GM21786 (cell line): ENCODE measurements around the gene RFX6.
A peak's percentile ranks its signal among the peaks of the same experiment; 100 is the strongest.

Experiments used
- ATAC-seq: cut with Tn5 transposase; IDR thresholded peaks from one replicate; pipeline ENCODE4 v1.9.1; 2021; ENCODE audit not compliant: unreplicated experiment

Gene RFX6

GRCh38 chr6:116966675-116967576, 89.9 kb downstream of the RFX6 start:
- no peak for ATAC-seq

DNA sequence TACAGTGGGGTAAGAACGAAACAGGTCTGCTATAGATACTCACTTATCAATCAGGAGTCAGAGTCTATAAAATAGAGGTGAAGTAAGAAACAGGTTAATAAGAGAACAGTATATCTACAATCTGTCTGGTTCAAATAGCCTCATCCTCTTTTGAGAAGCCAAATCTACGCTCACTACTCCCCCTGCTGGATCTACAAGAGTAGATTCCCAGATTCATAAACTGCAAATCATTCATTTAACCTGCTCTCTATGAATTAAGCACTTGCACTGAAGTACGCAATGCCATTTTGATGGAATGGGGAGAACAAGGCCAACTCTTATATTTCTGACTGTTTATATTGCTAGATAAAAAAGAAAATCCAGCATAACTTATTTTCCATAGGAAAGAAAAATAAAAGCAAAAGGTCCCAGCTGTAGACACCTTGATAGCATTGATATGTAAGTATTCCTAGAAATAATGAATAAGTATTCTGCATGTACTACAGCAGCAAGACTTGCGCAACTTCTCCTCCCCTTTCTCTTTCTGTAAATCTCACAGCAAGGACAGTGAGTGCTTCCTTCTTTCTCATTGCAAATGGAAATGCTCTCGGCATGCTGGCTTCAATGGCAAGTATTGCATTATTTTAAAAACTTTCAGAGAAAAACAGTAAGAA, 92.3 kb downstream of the RFX6 start:
- ATAC-seq, result peak; percentile 83

GRCh38 chr6:116971959-116972358, 94.9 kb downstream of the RFX6 start:
- ATAC-seq, result peak; percentile 67

- ATAC-seq, result no peak
Measured at GRCh38 chr6:116973976-116974375, 96.9 kb downstream of the RFX6 start.

GRCh38 chr6:116974526-116975316, 97.7 kb downstream of the RFX6 start:
- no peak for ATAC-seq

GRCh38 chr6:116975600-116975999, 98.6 kb downstream of the RFX6 start:
- ATAC-seq, result no peak

DNA sequence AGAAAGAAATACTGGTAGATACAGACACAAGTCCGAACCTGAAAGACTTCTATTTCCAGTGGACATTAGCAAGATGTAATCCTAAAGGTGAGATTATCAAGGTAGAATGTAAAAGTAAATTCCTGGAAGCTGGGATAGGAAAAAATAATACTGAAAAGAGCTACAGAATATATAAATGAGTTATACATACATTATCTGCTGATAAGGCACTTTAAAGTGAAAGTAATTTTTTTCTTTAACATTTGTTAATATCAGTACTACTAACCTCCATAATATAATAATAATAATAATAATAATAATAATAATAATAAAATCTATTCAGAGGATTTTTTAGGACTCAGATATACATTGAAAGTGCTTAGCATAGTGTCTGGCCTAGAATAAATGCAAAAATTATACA, 102.5 kb downstream of the RFX6 start:
- ATAC-seq, result no peak
